GM12873 (cell line): ENCODE measurements around the gene PGBD4.

Experiments used
- TF ChIP-seq, protein P1 (sequence below): IDR thresholded peaks from 2 replicates; pipeline ENCODE4 v1.5.1; 2012; ENCODE audit warnings: low read depth, mild to moderate bottlenecking, moderate library complexity, low read length, control low read depth; ENCODE audit not compliant: insufficient read depth; ENCODE audit errors: missing control alignments

The PGBD4 gene

DNA sequence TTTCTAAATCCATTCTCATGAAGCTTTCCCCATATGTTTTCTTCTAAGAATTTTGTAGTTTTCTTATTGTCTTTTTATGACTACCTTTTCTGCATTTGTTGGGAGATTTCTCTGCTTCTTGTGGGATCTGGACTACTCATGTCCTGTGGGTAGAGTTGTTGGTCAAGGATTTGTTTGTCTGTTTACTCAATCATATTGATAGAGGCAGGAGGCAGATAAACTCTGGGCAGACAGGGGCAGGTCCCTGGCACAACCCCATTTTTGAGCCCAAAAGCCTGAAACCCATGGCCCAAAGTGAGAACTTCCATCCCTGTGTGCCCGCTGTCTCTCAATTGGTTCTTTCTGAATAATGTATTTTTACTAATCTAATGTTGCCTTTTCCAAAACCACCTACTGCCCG lies 12.3 kb downstream of the PGBD4 start:
- TF ChIP-seq, protein P1, sequence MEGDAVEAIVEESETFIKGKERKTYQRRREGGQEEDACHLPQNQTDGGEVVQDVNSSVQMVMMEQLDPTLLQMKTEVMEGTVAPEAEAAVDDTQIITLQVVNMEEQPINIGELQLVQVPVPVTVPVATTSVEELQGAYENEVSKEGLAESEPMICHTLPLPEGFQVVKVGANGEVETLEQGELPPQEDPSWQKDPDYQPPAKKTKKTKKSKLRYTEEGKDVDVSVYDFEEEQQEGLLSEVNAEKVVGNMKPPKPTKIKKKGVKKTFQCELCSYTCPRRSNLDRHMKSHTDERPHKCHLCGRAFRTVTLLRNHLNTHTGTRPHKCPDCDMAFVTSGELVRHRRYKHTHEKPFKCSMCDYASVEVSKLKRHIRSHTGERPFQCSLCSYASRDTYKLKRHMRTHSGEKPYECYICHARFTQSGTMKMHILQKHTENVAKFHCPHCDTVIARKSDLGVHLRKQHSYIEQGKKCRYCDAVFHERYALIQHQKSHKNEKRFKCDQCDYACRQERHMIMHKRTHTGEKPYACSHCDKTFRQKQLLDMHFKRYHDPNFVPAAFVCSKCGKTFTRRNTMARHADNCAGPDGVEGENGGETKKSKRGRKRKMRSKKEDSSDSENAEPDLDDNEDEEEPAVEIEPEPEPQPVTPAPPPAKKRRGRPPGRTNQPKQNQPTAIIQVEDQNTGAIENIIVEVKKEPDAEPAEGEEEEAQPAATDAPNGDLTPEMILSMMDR = no peak

DNA sequence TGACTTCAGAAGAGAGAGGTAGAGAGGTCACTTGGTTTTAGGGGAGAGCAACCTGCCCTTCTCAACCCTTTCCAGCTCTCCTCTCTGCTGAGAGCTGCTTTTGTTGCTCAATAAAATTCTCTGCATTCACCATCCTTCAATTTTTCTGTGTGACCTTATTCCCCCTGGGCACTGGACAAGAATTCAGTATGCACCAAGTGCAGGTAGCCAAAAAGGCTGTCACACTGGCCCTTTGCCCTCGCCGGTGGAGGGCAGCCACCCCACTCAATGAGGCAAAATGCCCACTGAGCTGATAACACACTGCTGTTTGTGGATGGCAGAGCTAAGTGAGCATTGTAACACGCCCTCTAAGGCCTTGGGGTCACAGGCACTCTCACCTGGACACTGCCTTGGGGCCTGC lies 12.9 kb downstream of the PGBD4 start:
- TF ChIP-seq, protein P1 = no peak

DNA sequence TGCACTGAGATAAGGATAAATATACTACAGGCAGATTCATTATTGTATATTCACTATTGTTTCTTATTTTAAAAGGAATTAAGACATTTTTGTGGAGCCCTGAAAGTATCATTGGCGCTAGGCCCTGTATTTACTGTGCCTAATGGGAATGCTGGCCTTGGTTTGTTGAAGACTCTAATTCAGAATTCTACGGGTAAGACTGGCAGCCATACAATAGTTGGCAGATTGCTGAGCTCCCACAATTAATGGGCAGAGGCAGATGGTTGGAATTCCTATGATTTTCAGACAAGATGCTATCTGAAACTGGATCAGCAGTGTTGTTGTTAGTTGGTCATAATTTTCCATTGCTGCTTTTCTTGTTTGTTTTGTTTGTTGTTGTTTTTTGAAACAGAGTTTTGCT lies 14.7 kb downstream of the PGBD4 start:
- TF ChIP-seq, protein P1 = no peak

DNA sequence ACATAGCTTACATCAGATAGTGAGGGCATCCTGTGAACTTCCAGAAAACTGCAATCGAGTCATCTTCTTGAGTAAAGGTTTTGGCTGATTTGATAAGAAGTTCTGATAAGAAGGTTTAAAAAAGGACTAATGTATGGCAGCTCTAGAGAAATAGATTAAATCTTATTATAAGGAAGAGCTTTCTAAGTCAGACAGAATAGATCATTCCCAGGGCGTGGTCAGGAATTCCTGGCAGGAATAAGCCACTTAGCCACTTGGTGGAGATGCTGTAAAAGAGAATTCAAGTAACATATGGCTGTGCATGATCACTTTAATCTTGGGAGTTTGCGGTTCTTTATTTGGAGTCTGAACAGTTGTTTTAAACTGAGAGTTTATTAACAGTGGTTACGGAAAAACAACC lies 17.4 kb downstream of the PGBD4 start:
- TF ChIP-seq, protein P1 = no peak

DNA sequence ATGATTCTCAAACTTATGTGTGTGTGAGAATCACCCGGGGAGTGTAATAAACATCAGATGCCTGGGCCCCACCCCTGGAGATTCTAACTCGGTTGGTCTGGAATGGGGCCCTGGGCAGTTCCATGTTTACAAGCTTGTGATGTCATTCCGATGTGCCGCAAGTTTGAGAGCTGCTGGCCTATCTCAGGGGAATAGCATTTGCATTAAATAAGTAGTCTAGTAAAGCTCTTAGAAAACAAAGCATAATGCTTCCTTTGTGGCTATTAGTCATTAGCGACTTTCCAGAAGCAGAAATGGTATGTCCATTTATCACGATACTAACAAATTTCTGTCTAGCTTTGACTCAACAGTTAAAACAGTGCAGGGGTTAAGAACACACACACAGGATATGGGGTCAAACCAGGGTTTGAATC lies 20.9 kb downstream of the PGBD4 start:
- TF ChIP-seq, protein P1 = no peak

DNA sequence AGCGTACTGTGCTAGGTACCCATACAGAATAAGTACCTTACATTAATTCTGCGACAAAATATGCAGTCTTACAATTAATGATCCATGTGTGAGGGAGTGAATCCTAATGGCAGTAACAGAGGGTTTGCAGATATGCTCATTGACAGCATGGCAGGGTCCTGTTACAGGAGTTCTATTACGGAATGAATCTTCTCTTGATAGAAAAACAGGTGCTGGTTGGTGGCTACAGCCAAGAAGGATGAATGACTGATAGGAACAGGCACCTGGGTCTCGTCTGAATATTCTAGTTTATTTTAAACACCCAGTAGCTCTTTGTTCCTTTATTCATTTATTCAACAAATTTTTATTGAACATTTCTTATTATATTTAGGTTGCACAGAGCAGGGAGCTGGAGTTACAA lies 22.8 kb downstream of the PGBD4 start:
- TF ChIP-seq, protein P1 = no peak

DNA sequence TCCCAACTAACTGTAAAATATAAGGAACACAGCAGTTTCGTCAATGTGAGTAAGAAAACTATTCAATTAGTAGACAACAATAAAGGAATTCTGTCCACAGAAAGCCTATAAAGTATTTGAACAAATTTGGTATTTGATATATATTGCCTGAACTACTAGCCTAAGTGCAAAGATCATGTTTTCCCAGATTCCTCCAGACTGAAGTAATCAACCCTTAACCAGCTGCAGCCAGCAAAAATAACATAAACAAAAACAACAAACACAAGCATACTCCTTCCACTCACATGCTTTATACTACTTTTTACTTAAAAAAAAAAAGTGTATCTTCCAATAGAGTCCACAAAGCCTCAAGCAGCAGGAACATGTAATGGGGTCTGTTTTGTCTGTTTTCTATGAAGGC lies 24.1 kb downstream of the PGBD4 start:
- TF ChIP-seq, protein P1 = no peak

DNA sequence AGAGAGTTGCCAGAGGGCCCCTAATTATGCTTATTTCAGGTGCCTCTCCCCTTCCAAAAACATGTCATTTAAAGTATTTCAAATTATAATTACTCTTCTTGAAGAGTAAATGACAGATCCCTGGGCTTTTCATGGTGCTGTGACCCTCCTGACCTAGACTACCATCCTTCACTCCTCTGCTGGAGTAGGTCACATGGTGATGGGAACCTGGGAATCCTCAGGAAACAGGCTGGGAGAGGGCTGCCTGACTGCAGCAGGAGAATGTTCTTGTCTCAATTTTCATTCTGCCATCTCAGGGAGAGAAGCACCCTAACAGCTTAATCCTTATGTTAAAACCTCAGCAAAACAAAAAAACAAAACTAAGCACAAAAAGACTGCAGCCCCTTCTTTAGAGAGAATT lies 24.6 kb downstream of the PGBD4 start:
- TF ChIP-seq, protein P1 = no peak
